ENCODE results near the gene TRIO.

Gene TRIO

DNA sequence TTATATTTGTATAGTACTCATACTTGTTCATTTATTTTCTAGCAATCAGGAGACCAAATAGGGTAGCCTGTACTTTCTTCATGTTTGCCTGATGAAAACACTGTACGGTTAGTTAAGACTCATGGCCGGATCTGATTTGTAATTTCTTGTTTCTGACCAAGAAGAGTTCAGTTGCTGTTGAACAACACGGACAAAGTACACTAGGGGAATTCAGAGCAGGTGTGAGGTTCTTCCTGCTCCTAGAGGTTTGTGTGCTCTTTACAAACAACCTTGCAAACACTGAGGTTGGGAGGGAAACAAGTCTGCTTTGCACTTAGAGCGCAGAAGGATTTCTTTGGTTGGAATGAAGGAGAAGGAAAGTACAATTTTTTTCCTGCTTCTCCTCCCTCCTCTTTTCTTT is 69.7 kb downstream of the TRIO start:
- DNase-seq = no peak

DNA sequence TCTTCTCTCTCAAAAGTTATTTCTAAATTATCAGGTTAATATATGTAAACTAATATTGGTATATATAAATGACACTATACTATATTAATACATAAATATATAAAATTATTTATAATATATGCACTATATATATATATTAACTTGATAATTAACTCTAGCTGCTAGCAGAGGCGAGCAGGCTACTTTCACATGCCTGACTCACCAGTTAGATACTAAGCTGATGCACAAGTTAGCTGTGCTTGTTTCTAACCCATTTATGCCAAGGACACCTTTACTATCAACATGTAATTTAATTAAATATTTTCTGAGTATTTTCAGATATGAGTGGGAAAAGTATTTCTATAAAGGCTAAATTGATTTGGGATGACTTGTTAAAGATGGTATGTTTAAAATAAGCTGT is 70.1 kb downstream of the TRIO start:
- DNase-seq = no peak

DNA sequence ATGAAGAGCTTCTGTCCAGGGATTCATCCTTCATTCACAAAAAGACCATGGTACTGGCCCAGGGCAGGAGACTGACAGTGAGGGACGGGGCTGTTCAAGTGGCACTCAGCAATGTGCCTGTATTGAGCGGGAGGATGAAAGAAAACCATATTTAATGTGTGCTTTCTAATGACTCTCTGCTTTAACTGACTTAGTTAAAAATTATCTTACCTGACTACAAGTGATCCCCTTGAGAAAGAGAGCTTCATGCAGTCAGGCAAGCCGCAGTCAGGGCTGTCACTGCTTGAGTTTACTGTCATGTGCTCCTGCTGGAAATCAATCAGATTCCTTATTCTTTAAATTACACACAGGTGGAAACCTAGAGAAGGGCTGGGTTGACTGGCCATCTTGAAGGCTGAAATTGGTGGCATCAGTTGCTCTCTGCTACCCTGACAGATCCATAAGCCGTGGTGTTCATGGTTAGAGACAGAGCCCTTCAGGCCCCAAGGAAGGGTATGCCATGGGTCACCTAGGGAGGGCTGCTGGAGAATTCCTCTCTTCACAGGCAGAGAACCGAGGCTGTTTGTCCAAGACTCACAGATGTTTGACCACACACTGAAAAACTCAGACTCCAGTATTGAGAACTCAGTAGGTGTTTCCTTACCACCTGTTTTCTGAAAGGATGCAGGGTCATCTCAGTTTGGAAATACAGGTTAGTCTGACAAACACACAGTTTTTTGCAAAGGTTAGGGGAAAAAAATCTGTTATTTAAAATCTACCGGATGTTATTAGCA is 70.9 kb downstream of the TRIO start:
- DNase-seq = no peak

DNA sequence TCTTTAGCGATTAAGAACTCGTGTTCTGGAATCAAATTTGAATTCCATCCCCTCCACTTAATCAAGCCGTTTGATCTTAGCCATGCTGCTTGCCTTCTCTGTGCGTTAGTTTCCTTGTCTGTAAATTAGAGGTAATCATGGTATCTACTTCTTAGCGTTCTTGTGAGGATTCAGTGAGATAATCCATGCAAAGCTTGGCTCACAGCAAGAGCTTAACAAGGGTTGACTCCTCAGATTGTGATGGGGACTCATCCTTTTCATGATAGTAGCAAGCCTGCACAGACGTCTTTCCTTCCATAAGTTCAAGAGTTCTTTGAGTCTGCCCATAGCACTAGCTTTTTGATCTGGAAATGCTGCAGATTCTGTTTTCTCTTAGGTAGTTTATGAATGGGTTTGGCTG is 72.8 kb downstream of the TRIO start:
- DNase-seq = no peak

DNA sequence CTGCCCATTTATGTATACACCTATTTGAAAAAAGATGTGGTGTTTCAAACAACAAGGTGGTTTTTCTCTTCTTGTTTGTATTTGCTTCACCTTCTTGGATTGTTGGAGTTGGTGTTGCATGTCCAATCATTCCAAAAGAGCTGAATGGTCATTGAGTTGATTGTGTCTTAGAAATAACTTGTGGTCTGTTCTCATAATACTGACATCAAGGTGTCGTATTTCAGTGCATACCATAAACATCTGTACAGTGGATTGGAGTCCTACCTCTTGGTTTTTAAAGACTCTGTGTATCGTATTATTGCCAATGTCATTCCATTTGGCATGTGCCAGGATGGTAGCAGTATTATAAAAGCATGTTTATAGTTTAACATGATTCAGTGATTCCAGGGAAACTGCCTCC is 73.2 kb downstream of the TRIO start:
- no peak for DNase-seq

DNA sequence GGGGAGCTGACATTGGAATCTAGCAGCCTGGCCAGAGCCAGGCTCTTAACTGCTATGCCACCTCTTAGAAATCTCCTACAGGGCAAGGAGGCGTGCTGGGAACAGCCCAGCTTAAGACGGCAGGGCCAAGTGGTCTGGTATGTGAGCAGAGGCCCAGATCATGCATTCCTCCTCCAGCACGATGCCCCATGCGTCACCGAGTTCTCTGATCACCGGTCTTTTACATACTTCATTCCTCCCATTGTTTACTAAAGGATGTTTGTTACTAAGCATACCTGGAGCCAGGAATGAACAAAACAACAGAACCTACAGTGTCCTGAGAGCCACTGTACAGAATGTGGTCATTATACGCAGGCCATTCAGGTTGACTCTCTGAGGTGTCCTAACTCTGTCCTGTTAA is 73.8 kb downstream of the TRIO start:
- DNase-seq = no peak

DNA sequence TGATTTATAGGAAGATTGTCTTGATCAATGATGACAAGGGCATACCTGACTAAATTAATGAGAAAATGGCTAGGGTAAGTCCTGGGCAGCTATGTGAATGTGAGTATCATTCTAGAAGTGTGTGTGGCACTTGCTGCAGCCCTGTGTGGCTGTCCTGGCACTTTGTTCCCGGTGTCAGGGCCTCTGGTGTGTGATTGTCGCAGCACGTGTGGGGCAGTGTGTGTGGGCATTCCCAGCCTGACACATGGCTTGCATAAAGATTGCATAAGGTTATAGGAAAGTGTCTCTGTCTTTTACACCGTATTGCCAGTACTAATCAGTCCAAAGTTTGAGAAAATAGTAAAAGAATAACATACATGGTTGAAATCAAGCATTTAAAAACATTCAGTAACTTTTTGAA is 74.4 kb downstream of the TRIO start:
- DNase-seq = no peak

DNA sequence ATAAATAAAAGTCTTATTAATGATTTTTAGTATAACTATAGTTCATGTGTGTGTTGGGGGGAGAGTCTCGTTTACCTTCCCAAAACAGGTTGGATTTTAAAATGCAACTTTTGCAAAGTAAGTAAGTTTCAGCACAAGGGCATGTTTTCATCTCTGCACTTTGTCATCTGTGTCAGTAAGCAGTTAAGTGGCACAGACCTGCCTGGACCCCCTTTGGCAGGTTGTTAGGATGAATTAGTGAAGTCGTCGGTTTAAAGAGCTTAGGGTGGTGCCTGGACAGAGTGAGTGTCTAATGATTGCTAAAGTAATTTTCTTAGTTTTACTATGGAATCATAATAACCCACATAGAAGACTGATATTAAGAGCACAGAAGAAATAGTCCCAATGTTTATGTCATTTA is 74.9 kb downstream of the TRIO start:
- DNase-seq = no peak

DNA sequence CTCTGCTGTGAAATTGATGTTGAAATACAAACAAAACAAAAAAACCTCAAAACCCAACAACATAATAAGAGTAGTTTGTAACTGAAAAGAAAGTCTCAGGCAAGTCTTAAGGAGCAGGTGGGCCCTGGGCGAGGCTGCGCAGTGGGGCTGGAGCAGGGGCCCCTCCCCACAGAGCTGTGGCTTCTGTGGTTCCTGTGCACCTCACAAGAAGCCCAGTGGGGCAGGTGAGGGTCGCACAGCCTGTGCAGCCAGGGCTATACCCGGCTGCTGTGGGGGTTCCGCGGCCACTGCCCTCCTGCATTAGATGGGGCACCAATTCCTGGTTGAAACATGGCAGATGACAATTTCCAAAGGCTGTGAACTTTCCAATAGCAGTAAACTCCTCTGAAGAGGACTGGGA is 75.3 kb downstream of the TRIO start:
- DNase-seq = no peak

DNA sequence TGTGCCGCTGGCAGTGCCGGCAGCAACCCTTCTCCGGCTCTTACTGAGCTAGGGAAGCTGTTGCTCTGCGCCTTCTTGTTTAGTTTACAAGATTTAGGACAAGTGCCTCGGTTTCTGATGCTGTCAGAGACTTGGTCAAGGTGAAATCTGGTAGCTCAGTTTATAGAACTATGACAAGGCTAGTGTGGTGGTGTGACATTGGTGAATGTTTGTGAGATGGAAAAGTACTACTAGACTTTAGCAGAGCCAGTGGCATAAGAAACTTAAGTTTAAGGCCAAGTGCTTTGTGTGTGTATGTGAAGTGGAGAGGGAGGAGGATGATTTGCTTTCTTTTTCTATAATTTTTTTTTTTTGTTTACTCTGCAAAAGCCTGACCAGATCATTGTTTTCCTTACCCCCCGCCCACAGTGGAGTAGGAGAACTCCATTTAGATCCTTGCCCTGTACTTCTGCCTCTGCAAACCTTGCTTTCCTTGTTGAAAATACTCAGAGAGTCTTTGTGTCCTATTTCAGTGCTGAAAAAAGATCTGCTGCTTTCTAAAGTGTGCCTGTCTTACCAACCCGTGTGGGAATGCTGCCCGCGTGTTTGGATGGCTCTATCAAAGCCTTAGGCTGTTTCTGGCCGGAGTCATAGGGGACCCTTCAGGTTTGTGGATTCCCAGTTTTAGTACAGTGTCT is 75.9 kb downstream of the TRIO start:
- DNase-seq = no peak

DNA sequence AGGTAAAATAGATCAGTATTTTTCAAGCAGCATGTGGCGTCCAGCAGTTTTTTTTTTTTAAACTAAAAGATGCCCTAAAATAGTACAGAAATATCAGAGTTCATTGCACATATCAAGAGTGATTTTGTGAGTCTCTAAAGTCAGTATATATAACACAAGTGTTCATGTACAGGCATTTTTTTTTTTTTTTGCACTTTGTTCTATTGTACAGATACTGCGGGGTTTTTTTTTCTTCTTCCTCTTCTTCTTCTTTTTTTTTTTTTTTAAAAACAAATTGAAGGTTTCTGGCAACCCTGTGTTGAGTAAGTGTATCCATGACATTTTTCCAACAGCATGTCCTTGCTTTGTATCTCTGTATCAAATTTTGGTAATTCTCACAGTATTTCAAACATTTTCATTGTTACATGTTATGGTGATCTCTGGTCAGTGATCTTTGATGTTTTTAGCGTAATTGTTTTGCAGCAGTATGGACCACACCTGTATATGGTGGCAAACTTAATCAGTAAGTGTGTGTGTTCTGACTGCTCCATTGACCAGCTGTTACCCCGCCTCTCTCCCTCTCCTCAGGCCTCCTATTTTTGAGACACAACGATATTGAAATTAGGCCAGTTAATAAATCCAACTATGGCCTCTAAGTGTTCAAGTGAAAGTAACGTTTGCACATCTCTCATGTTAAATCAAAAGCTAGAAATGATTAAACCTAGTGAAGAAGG is 76.8 kb downstream of the TRIO start:
- no peak for DNase-seq

DNA sequence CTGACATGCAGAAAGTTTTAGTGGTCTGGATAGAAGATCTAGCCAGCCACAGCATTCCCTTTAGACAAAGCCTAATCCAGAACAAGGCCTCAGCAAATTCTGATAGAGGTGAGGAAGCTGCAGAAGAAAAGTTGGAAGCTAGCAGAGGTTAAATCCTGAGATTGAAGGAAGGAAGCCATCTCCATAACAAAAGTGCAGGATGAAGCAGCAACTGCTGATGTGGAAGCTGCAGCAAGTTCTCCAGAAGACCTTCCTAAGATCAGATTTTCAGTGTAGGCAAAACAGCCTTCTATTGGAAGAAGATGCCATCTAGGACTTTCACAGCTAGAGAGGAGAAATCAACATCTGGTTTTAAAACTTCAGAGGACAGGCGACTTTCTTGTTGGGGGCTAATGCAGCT is 77.5 kb downstream of the TRIO start:
- DNase-seq = no peak

DNA sequence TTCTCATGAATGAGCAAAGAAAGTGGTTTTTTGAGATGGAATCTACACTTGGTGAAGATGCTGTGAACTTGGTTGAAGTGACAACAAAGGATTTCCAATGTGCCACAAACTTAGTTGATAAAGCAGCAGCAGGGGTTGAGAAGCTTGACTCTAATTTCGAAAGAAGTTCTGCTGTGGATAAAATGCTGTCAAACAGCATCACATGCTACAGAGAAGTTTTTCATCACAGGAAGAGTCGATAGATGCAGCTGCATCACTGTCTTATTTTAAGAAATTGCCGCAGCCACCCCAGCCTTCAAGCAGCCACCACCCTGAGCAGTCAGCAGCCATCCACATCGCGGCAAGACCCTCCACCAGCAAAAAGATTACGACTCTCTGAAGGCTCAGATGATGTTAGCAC is 78.6 kb downstream of the TRIO start:
- DNase-seq = no peak

DNA sequence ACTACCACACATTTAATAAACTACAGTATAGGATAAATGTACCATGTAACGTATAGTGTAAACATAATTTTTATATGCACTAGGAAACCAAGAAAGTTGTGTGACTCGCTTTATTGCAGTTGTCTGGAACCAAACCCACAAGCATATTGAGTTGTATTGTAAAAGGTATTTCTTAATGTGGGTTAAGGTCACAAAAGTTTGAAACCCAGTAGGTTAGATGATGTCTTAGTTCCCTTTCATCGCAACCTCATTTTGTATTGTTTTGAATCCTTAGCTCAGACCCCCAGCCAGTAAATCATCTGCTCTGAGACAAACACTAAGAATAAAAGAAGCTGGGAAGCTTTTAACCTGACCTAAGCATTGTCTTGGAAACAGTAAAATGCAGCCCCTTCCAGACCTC is 79.1 kb downstream of the TRIO start:
- no peak for DNase-seq

DNA sequence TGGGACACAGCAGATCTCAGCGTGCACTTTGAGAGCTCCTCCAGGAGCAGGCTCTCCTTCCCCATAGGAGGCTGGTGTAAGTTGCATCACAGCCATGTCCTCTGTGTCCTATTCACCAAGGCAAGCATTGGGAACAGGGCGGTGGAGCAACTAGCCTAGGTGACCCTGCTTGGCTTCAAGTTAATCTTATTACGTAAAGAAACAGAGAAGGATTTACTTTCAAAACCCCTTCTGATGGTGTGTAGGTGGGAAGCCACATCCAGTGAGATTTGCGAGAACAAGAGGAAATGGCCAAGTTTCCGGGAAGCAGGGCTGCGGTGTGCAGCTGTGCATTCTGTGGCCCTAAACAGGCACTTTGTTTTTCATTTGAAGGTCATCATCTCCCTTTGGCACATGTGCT is 80.2 kb downstream of the TRIO start:
- DNase-seq = no peak

DNA sequence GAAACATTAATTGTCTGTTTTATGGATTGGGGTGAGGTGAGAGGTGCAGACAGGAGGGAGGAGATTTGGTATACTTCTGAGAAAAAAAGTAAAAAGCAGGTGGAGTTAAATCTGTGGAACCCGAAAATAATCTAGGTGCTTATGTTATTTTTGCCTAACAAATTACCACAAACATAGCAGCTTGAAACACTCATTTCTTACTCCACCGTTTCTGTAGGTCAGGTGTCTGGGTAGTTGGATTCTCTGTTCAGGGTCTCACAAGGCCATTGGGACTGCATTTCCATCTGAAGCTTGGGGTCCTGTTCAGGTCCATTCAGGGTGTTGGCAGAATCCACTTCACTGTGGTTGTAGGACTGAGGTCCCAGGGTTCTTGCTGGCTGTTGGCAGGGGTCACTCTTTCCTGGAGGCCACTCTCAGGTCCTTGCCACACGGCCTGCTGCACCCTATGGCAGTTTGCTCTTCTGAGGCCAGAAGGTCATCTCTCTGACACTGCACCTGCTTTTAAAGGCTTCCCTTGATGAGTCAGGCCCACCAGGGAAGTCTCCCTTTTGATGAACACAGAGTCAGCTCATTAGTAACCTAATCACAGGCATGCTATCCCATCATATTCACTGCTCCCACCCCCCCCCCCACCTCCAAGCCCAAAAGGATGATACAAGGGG is 82.2 kb downstream of the TRIO start:
- no peak for DNase-seq

DNA sequence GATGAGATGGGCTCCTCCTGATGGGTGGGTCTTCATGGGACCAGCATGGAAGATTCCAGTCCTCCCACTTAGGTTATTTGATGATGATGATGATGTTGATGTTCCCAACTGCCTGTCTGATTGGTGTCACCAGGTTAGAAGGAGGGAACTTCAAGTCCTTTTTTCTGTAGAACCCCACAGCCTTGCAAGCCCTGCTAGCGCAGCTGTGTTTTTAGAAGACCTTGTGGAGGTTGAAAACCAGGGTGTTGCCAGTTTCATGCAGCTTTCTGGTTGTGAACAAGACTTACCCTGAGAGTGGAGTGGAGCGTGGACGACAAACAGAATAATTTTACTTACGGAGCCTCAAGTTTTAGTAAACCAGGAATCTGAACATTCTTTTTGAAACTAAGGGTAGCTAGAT is 83.0 kb downstream of the TRIO start:
- no peak for DNase-seq

DNA sequence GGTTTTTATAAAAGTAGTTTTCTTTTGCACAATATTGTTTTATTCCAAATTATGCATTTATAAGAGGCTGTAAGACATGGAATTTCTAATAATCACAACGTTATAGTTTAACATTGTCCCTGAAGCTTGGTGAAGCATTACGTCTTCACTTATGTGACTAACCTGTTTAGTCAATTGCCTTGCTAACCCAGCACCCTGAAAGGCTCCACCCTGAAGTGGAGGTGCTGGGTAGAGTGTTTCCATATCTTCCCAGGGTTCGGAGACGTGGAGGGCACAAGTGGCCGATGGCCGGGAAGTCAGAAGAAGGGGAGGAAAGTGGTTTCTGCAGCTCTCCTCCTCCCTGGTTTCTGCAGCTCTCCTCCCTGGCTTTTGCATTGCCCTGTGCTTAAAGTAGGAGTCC is 83.4 kb downstream of the TRIO start:
- no peak for DNase-seq

DNA sequence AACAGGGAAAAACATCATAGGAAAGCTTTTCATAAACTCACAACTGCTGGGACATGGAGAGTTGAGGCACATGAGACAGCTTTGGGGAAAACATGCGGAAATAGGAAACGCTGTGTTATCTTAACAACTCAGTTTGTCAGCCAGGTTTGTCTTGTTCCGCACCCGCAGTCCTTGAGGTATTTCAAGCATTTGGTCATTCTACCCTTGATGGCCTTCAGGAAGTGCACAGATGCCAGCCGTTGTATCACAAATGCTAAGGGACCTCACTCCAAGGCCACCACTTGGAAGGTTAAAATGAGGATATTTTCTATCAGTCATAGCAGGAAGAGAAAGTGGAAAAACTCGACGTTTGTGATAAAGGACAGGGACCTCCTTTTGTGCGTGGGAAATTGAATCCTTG is 83.8 kb downstream of the TRIO start:
- no peak for DNase-seq

DNA sequence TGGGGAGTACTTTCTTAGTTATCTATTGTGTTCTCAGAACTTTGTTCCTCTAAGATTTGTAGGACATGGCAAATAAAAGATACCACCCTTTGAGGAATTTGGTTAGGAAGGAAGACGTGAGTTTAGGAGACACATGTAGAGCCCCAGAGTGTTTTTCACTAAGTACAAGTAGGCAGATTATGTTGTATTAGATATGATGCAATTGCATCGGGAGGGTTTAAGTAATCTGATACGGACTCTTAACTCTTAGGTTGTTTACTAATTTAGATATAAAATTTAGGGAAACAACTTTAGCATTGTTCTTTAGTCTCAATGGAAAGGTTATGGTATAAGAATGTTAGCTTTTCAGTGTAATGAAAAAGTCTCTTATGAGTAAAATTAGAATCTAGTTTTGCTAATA is 84.4 kb downstream of the TRIO start:
- no peak for DNase-seq

DNA sequence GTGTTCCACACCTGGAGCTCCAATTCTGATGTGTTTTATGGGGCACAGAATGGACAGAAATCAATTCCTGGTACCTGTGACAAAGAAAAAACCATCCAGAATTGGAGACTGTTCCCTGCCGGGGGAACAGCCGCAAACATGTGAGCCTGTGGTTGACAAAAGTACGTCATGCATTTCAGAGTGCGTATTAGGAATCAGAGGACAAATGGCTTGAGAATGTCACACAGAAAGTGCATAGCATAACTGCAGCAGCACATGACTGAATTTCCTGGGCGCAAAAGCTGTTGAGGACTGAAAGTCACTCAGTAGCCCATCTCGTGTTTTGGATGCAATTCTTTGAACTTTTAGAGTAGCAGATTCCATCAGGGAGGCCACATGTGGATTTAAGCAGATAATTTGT is 85.1 kb downstream of the TRIO start:
- no peak for DNase-seq

DNA sequence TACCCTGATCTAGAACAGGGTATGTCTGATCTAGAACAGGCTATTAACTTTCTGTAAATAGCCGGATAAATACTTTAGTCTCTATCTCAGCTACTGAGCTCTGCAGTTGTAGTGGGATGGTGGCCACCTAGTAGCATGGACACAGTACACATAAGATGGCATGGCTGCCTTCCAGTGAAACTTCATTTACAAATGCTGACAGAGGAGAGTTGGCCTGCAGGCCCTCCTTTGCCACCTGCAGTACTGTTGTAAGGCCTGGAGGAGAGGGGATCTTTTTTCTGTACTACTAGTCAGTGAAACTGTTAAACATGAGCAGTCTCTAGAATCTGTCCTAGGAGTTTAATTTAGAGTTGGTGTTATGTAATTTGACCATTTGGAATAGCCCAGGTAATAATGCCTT is 86.0 kb downstream of the TRIO start:
- DNase-seq = no peak

DNA sequence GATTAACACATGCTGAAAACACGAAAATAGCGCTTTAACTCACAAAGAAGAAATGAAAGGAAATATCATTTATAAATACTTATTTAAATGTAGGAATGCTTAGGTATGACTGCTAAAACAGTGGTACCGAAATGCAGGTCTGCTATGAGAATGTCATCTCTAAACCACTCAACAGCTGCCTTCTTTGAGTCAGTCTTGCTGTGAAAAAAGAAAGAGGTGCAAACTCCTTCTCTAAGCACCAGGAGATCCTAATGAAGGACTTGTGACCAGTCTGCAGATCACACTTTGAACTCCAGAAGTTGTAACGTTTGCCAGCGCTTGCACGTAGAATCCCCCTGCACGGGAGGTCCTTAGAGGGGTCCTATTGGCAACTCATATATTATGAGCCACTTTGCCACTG is 86.6 kb downstream of the TRIO start:
- no peak for DNase-seq

DNA sequence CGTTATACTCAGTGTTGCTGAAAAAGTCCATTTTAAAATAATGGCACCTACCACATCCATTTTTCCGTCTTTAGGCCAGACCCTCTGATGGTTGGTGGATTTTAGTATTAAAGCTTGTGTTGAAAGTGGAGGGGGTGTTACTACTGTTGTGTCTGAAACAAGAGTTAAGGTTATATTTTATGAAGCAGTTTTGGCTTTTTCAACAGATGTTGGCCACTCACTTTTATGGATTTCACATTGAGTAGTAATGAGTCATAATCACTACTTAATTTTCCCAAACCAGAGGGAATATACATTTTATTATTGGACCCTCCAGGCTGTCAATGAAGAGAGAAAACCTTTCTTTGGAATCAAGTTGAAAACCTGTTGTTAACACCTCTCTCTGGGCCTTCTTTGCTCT is 88.0 kb downstream of the TRIO start:
- DNase-seq = no peak

Measured in NCI-H1436 (cell line).